Liver (tissue), 9 donors: ENCODE results near the gene HP. TPM values are rescaled to one million over a fixed set of nuclear protein-coding genes. Genes with fewer than 3 reads are reported as not detected.

Experiments
- DNase-seq: peaks from one replicate; pipeline ENCODE4 v3.0.0-alpha.2; 2017; ENCODE audit warnings: low spot score
- H3K27ac ChIP-seq, 2 donors: one replicate each; pipeline ENCODE4 v1.7.0; 2013; ENCODE audit warnings: inconsistent platforms in 2 of 2, low read length in 2 of 2, control low read depth in 1 of 2, low read depth in 1 of 2, mild to moderate bottlenecking in 1 of 2
- H3K27me3 ChIP-seq, 4 donors: one replicate each; pipeline versions ENCODE4 v1.6.1 to v1.7.0; 2013; ENCODE audit warnings: low read length in 3 of 4, inconsistent platforms in 1 of 4, mild to moderate bottlenecking in 1 of 4, moderate library complexity in 1 of 4; ENCODE audit not compliant: control insufficient read depth in 4 of 4, insufficient read depth in 4 of 4
- H3K36me3 ChIP-seq, 4 donors: one replicate each; pipeline versions ENCODE4 v1.6.1 to v1.7.0; 2013; ENCODE audit warnings: low read length in 3 of 4, mild to moderate bottlenecking in 3 of 4, low read depth in 1 of 4, moderate library complexity in 1 of 4; ENCODE audit not compliant: control insufficient read depth in 4 of 4, insufficient read depth in 3 of 4
- H3K4me1 ChIP-seq, 4 donors: one replicate each; pipeline versions ENCODE4 v1.6.1 to v1.7.0; 2013; ENCODE audit warnings: low read length in 3 of 4, mild to moderate bottlenecking in 3 of 4, moderate library complexity in 1 of 4; ENCODE audit not compliant: control insufficient read depth in 4 of 4, insufficient read depth in 4 of 4
- H3K4me3 ChIP-seq, 3 donors: one replicate each; pipeline versions ENCODE4 v1.6.1 to v1.7.0; 2013; ENCODE audit warnings: low read length in 3 of 3, control low read depth in 1 of 3, low read depth in 1 of 3, mild to moderate bottlenecking in 1 of 3
- H3K9ac ChIP-seq, 2 donors: one replicate each; pipeline ENCODE4 v1.7.0; 2013; ENCODE audit warnings: low read length in 2 of 2, mild to moderate bottlenecking in 2 of 2, moderate library complexity in 2 of 2, control low read depth in 1 of 2, low read depth in 1 of 2
- H3K9me3 ChIP-seq, 4 donors: one replicate each; pipeline versions ENCODE4 v1.6.1 to v1.7.0; 2013; ENCODE audit warnings: low read length in 3 of 4; ENCODE audit not compliant: control insufficient read depth in 4 of 4
- ATF3 ChIP-seq: IDR thresholded peaks from 2 replicates; pipeline ENCODE4 v1.6.1; 2016; ENCODE audit warnings: antibody characterized with exemption
- FOXA2 ChIP-seq: IDR thresholded peaks from 2 replicates; pipeline ENCODE4 v1.6.1; 2016; ENCODE audit warnings: antibody characterized with exemption
- GABPA ChIP-seq, 2 donors: IDR thresholded peaks in 1 of 2; conservative IDR thresholded peaks in 1 of 2; 2 replicates each; pipeline ENCODE4 v1.6.1; 2016; ENCODE audit warnings: antibody characterized with exemption in 2 of 2, mild to moderate bottlenecking in 1 of 2, moderate library complexity in 1 of 2
- JUND ChIP-seq, 2 donors: IDR thresholded peaks; 2 replicates each; pipeline ENCODE4 v1.6.1; 2016; ENCODE audit warnings: antibody characterized with exemption in 2 of 2
- NR2F2 ChIP-seq: IDR thresholded peaks from 2 replicates; pipeline ENCODE4 v1.6.1; 2016; ENCODE audit warnings: antibody characterized with exemption
- RAD21 ChIP-seq, 2 donors: IDR thresholded peaks; 2 replicates each; pipeline ENCODE4 v1.6.1; 2016; ENCODE audit warnings: antibody characterized with exemption in 2 of 2, mild to moderate bottlenecking in 2 of 2
- SP1 ChIP-seq: IDR thresholded peaks from 2 replicates; pipeline ENCODE4 v1.6.1; 2018; ENCODE audit warnings: antibody characterized with exemption, mild to moderate bottlenecking
- TAF1 ChIP-seq: conservative IDR thresholded peaks from 2 replicates; pipeline ENCODE4 v1.6.1; 2016; ENCODE audit warnings: antibody characterized with exemption, mild to moderate bottlenecking
- YY1 ChIP-seq: IDR thresholded peaks from 2 replicates; pipeline ENCODE4 v1.6.1; 2016; ENCODE audit warnings: antibody characterized with exemption, mild to moderate bottlenecking
- ZBTB33 ChIP-seq: IDR thresholded peaks from 2 replicates; pipeline ENCODE4 v1.6.1; 2016; ENCODE audit warnings: antibody characterized with exemption
- WGBS: extraction: QIAGEN DNeasy Blood & Tissue Kit; methylation state at CpG from one replicate; pipeline ENCODE4 v1.1.7; 2013; 5-methylcytosine and 5-hydroxymethylcytosine counted together
- polyA plus RNA-seq, 2 donors: library from polyadenylated mRNA; stranded (reverse) in 1 of 2; unstranded in 1 of 2; fragments of 200-250 nt in 1 of 2; fragments of >200 nt in 1 of 2; fragmentation: Nextera tagmentation in 1 of 2; extraction: Ambion mirVana in 1 of 2; gene quantifications; one replicate each; pipeline versions ENCODE4 v1.2.1 to v1.2.3, GENCODE V29; 2013 to 2015
- total RNA-seq, 2 donors: library from RNA; depleted of rRNA; stranded (reverse); fragments of >200 nt; gene quantifications; one replicate each; pipeline ENCODE4 v1.2.3, GENCODE V29; 2014
- TF ChIP-seq, protein P1 (sequence below): IDR thresholded peaks from 2 replicates; pipeline ENCODE4 v1.6.1; 2016; ENCODE audit warnings: antibody characterized with exemption, mild to moderate bottlenecking
- TF ChIP-seq, protein P2 (sequence below): IDR thresholded peaks from 2 replicates; pipeline ENCODE4 v1.6.1; 2016; ENCODE audit warnings: antibody characterized with exemption
- TF ChIP-seq, protein P3 (sequence below): fragments of 150-350 bp; IDR thresholded peaks from 2 replicates; pipeline ENCODE4 v1.5.1; 2017; ENCODE audit warnings: improper control_type of control experiment, low read depth, low read length; ENCODE audit not compliant: missing input control
- donor health status: healthy.
- donor health status: healthy.
- donor health status: healthy.
- donor health status: healthy.
- donor health status: healthy.

The HP gene
- total and polyA plus RNA-seq, 4 donors: 13,922 to 117,679 (median 53,485) TPM

DNA sequence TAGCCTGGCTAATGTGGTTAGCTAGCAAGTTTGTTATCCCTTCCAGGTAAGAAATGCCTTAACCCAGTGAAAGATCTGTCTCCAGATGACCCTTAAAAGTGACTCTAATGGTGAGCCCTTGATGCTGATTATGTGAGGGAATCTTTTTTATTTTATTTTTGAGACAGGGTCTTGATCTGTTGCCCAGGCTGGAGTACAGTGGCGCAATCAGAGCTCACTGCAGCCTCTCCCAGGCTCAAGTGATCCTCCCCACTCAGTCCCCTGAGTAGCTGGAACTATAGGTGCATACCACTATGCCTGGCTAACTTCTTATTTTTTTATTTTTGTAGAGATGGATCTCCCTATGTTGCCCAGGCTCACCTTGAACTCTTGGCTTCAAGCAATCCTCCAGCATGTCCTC, 10.8 kb upstream of the HP start:
- H3K9ac ChIP-seq: peak overlapping the region in 1 of 2 donors; percentile 52
- H3K27me3 ChIP-seq: no peaks in the 10 kb centered on the region
- H3K9me3 ChIP-seq: no peaks in the 10 kb centered on the region
- TF ChIP-seq FOXA2 (no peak), SP1 (no peak), RAD21 (IDR thresholded peaks at IDR 0.05) (no peak), NR2F2 (no peak), ZBTB33 (no peak), JUND (IDR thresholded peaks at IDR 0.05) (no peak), ATF3 (no peak)
- TF ChIP-seq, protein P1, sequence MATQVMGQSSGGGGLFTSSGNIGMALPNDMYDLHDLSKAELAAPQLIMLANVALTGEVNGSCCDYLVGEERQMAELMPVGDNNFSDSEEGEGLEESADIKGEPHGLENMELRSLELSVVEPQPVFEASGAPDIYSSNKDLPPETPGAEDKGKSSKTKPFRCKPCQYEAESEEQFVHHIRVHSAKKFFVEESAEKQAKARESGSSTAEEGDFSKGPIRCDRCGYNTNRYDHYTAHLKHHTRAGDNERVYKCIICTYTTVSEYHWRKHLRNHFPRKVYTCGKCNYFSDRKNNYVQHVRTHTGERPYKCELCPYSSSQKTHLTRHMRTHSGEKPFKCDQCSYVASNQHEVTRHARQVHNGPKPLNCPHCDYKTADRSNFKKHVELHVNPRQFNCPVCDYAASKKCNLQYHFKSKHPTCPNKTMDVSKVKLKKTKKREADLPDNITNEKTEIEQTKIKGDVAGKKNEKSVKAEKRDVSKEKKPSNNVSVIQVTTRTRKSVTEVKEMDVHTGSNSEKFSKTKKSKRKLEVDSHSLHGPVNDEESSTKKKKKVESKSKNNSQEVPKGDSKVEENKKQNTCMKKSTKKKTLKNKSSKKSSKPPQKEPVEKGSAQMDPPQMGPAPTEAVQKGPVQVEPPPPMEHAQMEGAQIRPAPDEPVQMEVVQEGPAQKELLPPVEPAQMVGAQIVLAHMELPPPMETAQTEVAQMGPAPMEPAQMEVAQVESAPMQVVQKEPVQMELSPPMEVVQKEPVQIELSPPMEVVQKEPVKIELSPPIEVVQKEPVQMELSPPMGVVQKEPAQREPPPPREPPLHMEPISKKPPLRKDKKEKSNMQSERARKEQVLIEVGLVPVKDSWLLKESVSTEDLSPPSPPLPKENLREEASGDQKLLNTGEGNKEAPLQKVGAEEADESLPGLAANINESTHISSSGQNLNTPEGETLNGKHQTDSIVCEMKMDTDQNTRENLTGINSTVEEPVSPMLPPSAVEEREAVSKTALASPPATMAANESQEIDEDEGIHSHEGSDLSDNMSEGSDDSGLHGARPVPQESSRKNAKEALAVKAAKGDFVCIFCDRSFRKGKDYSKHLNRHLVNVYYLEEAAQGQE: no peak
- TF ChIP-seq, protein P2, sequence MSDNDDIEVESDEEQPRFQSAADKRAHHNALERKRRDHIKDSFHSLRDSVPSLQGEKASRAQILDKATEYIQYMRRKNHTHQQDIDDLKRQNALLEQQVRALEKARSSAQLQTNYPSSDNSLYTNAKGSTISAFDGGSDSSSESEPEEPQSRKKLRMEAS: no peak
- TF ChIP-seq, protein P3, sequence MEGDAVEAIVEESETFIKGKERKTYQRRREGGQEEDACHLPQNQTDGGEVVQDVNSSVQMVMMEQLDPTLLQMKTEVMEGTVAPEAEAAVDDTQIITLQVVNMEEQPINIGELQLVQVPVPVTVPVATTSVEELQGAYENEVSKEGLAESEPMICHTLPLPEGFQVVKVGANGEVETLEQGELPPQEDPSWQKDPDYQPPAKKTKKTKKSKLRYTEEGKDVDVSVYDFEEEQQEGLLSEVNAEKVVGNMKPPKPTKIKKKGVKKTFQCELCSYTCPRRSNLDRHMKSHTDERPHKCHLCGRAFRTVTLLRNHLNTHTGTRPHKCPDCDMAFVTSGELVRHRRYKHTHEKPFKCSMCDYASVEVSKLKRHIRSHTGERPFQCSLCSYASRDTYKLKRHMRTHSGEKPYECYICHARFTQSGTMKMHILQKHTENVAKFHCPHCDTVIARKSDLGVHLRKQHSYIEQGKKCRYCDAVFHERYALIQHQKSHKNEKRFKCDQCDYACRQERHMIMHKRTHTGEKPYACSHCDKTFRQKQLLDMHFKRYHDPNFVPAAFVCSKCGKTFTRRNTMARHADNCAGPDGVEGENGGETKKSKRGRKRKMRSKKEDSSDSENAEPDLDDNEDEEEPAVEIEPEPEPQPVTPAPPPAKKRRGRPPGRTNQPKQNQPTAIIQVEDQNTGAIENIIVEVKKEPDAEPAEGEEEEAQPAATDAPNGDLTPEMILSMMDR: no peak
- 51% methylated on average over 1 of the region's 1 CpG for WGBS
- H3K4me1 ChIP-seq: peaks cover 6 to 47% (median 21%) of the 10 kb centered on the region in 4 donors
- peaks cover 0 to 3% (median 0%) of the 10 kb centered on the region in 4 donors for H3K36me3 ChIP-seq
- no peak for DNase-seq
- H3K27ac ChIP-seq: peak overlapping the region; percentile 88 to 95
- H3K4me3 ChIP-seq: no peak overlapping the region

DNA sequence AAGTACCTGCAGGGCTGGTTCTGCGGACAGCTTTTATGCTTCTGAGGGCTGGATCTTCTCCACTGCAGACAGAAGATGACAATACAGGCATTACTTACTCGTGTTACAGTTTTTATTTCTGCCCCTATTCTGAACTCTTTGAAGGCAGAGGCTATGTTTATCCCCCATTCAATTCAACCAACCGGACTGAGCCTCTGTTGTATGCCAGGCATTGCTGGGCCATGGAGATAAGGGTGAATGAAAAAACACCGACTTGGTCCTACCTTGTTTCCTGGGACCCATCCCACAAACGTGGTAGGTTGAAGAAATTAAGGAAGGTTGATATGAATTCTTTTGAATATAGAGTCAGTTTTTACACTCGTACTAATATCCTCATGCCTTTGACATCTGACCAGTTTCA, 10.0 kb upstream of the HP start:
- 47% methylated on average over 6 of the region's 6 CpGs for WGBS
- H3K27ac ChIP-seq: peak overlapping the region; percentile 88 to 95

More for the DNA sequence above, 10.0 kb upstream of the HP start:
- Histone ChIP-seq H3K9me3 (peaks cover 0 to 2% (median 0%) of the 10 kb centered on the region in 4 donors), H3K4me1 (peaks cover 6 to 47% (median 21%) of the 10 kb centered on the region in 4 donors), H3K36me3 (no peaks in the 10 kb centered on the region), H3K27me3 (no peaks in the 10 kb centered on the region), H3K4me3 (no peak overlapping the region), H3K9ac (peak overlapping the region in 1 of 2 donors; percentile 36)
- no peak for TF ChIP-seq TAF1
- no peak for TF ChIP-seq GABPA (IDR thresholded peaks at IDR 0.05 in 1 of 2, conservative IDR thresholded peaks at IDR 0.05 in 1 of 2)
- no peak for TF ChIP-seq ATF3
- TF ChIP-seq, protein P2: no peak
- TF ChIP-seq YY1: no peak
- TF ChIP-seq JUND (IDR thresholded peaks at IDR 0.05): no peak
- no peak for DNase-seq
